Mucosa of descending colon (tissue), 3 donors: ENCODE data around the gene ZNF609. TPM values are rescaled to one million over a fixed set of nuclear protein-coding genes. Genes with fewer than 3 reads are reported as not detected.
A peak's percentile ranks its signal among the peaks of the same experiment; 100 is the strongest.

Experiments used
- ATAC-seq: fragments of 200-7000 bp; cut with Tn5 transposase; one replicate; pipeline ENCODE4 v1.9.1; 2020; ENCODE audit warnings: mild to moderate bottlenecking, moderate library complexity
- DNase-seq, 3 donors: peaks; one replicate each; pipeline ENCODE4 v3.0.0-alpha.2; 2020
- H3K36me3 ChIP-seq: fragments of 200-600 bp; one replicate; pipeline ENCODE4 v1.8.0; 2021; ENCODE audit warnings: low read depth, mild to moderate bottlenecking
- H3K4me1 ChIP-seq: fragments of 200-600 bp; one replicate; pipeline ENCODE4 v1.8.0; 2021; ENCODE audit warnings: low read depth, mild to moderate bottlenecking
- H3K4me3 ChIP-seq: fragments of 200-600 bp; one replicate; pipeline ENCODE4 v1.8.0; 2021; ENCODE audit warnings: mild to moderate bottlenecking
- H3K9me3 ChIP-seq: fragments of 200-600 bp; one replicate; pipeline ENCODE4 v1.8.0; 2021; ENCODE audit warnings: mild to moderate bottlenecking
- CTCF ChIP-seq: fragments of 200-600 bp; IDR thresholded peaks from one replicate; pipeline ENCODE4 v1.8.0; 2022; ENCODE audit warnings: antibody characterized with exemption, mild to moderate bottlenecking
- intact Hi-C, 2 donors: fragments of 100-400 bp; cut with DNase I in 1 of 2; cut with micrococcal nuclease in 1 of 2; formaldehyde crosslinking; loops; one replicate each; pipeline versions ENCODE4 v1.11.0 to v1.11.1; 2022; cut with DNase I, micrococcal nuclease
- total RNA-seq, 3 donors: library from RNA; stranded (reverse); fragmentation: NEBNext Ultra II Directional in 2 of 3; extraction: Animal tissue kit (Norgen Biotek cat#: 25700) in 2 of 3; gene quantifications; one replicate each; pipeline versions ENCODE4 v1.2.1 to v1.2.4, GENCODE V29; 2021 to 2023
- donor health status: DM: no; HTN: no; CAD: no; lungs with moderate emphysema.
- donor health status: DM: no; HTN: no; CAD: no.
- donor health status: DM: no; HTN: yes; CAD: no.

Gene ZNF609
- total RNA-seq, 3 donors from 2014 or later = 25.4 to 49.2 (median 29.5) TPM

GRCh38 chr15:64452988-64453688 lies 7.2 kb upstream of the ZNF609 start:
- intact Hi-C loops = no loop called here
- no peak for DNase-seq
- no peak for TF ChIP-seq CTCF
- Histone ChIP-seq H3K36me3 (no peaks in the 10 kb centered on the region), H3K4me3 (no peak overlapping the region), H3K4me1 (no peaks in the 10 kb centered on the region), H3K9me3 (no peaks in the 10 kb centered on the region)
- ATAC-seq = no peak

GRCh38 chr15:64453689-64454037 lies 6.7 kb upstream of the ZNF609 start:
- intact Hi-C loops = no loop called here
- no peak for TF ChIP-seq CTCF
- Histone ChIP-seq H3K4me3 (no peak overlapping the region), H3K9me3 (no peaks in the 10 kb centered on the region), H3K36me3 (no peaks in the 10 kb centered on the region), H3K4me1 (no peaks in the 10 kb centered on the region)
- ATAC-seq (no peak), DNase-seq (no peak)

GRCh38 chr15:64454282-64454681 lies 6.1 kb upstream of the ZNF609 start:
- no peaks in the 10 kb centered on the region for H3K36me3 ChIP-seq
- DNase-seq (no peak), ATAC-seq (no peak)
- H3K4me3 ChIP-seq = no peak overlapping the region
- intact Hi-C loops = no loop called here
- no peaks in the 10 kb centered on the region for H3K9me3 ChIP-seq
- H3K4me1 ChIP-seq = no peaks in the 10 kb centered on the region
- TF ChIP-seq CTCF = no peak

GRCh38 chr15:64455961-64456371 lies 4.4 kb upstream of the ZNF609 start:
- ATAC-seq (no peak), DNase-seq (peak in 1 of 3 donors; percentile 40)
- Histone ChIP-seq H3K9me3 (no peaks in the 10 kb centered on the region), H3K36me3 (no peaks in the 10 kb centered on the region), H3K4me3 (no peak overlapping the region), H3K4me1 (no peaks in the 10 kb centered on the region)
- TF ChIP-seq CTCF = no peak
- intact Hi-C loops = no loop called here

DNA sequence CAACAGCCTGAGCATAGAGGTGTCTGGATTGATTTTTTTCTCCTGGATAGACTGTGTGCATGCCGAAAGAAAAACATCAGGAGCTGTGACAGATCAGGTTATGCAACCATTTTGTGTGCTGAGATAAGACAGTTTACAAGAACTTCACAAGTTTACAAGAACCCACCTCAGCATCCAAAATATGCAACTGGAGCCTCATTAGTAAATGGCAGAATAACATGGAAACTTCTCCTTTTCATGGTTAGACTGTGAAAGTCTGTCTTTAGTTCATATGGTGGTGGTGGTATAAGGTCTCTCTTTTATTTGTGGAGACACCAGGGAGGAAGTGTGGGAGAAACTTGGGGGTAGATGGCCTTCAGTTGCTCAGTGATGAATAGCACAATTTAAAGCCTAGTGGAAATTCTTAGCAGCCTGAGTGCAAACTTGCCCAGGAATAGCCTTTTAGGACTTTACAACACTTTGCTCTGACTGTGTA lies 3.7 kb upstream of the ZNF609 start:
- H3K4me1 ChIP-seq = peaks cover 2% of the 10 kb centered on the region
- H3K9me3 ChIP-seq = no peaks in the 10 kb centered on the region
- H3K4me3 ChIP-seq = no peak overlapping the region
- DNase-seq (no peak), ATAC-seq (no peak)
- no peaks in the 10 kb centered on the region for H3K36me3 ChIP-seq
- no peak for TF ChIP-seq CTCF
- intact Hi-C loops = no loop called here
